ENCODE results near the gene PGM1.
A peak's percentile ranks its signal among the peaks of the same experiment; 100 is the strongest.
"Not testable (repeated sequence)": the region's sequence is repeated elsewhere in the genome, so short reads cannot be mapped to it uniquely, and the experiment has no call there.

PGM1 gene

GRCh38 chr1:63593303-63593885, at the start of gene PGM1:
Gene PGM1 (plus strand): TSS chr1:63593411. CDS start chr1:63593489, 78 bp downstream.
- no peak for FAIRE-seq

DNA sequence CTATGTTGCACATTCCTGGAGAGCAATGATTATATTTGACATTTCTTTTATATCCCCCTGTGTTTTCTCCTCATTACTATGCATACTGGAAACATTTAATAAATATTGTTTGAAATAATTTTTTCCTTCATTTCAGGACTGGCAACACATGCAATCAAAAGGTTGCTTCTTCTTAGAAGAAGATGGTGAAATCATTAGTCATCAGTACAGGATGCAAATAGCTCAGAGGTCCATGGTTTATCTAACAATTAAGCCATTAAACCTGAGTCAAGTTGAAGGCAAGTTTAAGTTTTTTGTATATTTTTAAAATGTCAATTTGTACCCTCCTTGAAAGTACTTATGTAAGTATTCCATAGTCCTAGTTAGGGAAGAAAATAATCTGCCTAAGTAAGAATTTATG, 47.4 kb upstream of the PGM1 start:
- no peak for FAIRE-seq

GRCh38 chr1:63547621-63548294, 45.5 kb upstream of the PGM1 start:
- FAIRE-seq = no peak

DNA sequence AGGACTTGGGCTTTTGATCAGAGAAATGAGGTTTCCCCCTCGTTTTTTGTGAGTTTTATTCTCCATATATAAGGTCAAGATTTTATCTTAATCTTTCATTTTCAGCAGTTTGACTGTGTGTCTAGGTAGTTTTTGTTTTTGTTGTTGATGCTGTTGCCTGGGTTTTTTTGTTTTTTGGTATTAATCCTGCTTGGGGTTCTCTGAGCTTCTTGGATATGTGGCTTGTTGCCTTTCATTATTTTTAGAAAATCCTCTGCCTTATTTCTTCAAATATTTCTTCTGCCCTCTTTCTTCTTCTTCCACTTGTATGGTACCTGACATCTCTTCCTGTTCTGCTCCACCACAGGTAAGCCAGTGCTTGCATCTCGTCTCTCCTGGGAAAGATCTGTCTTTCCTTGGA, 44.9 kb upstream of the PGM1 start:
- FAIRE-seq = no peak

- FAIRE-seq = no peak
Measured at GRCh38 chr1:63548877-63549276, 44.3 kb upstream of the PGM1 start.

DNA sequence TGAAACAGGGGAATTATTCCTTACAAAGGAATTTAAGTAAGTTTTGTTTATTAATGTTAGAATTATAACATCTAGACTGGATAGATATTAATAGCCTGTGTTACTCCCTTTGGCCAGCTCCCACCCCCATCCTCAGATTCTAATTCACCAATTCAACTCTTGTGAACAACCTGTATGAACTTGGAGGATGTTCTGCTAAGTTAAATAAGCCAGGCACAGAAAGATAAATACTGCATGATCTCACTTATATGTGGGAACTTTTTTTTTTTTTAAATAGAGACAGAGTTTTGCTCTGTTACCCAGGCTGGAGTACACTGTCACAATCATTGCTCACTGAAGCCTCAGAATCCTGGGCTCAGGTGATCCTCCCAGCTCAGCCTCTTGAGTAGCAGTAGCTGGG, 37.7 kb upstream of the PGM1 start:
- FAIRE-seq = no peak

GRCh38 chr1:63557365-63557987, 35.7 kb upstream of the PGM1 start:
- peak; percentile 87 for FAIRE-seq

DNA sequence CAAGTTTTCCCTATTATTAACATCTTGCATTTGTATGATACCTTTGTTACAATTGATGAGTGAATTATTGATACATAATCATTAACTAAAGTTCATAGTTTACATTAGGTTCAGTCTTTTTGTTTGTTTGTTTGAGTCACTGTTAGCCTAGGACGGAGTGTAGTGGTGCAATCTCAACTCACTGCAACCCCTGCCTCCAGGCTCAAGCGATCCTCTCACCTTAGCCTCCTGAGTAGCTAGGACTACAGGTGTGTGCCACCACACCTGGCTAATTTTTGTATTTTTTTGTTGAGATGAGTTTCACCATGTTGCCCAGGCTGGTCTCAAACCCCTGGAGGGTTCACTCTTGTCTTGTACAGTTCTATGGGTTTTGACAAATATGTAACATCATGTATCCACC, 33.9 kb upstream of the PGM1 start:
- no peak for FAIRE-seq

DNA sequence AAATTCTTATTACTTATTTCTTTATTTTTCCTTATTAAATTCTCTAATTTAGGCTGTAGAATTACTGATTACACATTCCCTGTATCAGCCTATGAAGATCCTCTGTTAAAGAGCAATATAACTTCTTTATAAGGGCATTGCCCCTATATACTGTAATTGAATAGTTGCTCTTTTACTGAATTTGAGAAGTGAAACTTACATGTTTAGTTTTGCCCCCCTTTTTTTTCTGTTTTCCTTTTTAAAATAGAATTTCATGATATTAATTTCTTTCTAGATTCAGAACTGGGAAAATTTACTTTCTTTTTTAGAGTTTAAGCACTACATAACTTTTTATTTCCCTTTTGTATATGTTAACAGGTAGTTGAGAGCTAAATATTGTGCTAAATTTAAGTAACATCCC, 29.5 kb upstream of the PGM1 start:
- FAIRE-seq = no peak

GRCh38 chr1:63569068-63569467, 24.1 kb upstream of the PGM1 start:
- no peak for FAIRE-seq

DNA sequence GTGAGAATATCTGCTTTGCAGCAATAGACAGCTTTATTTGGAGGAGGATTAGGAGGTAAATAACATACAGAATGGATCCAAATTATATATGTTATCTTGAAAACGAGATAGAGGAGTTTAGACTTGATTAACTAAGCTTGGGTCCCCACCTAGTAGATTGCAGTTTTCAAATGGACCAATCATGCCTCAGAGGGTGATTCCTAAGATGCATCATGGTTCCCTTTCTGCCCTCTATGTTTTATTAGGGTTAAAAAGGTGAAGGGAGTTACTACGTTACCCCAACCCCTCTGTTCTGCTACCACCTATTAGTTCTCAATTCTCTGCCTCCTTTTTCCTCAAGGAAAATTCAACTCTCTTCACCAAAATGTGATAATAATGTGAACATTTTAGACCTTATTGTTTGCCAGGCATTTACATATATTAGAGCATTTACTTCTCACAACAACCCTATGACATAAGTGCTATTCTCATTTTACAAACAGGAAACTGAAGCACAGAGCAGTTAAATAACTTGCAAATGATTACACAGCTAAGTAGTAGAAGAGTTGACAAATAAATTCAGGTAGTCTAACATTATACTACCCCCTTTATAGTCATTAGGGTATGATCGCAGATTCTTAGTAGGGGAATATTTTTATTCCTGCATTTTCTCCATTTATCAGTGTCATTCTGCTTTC, 23.4 kb upstream of the PGM1 start:
- FAIRE-seq = no peak

DNA sequence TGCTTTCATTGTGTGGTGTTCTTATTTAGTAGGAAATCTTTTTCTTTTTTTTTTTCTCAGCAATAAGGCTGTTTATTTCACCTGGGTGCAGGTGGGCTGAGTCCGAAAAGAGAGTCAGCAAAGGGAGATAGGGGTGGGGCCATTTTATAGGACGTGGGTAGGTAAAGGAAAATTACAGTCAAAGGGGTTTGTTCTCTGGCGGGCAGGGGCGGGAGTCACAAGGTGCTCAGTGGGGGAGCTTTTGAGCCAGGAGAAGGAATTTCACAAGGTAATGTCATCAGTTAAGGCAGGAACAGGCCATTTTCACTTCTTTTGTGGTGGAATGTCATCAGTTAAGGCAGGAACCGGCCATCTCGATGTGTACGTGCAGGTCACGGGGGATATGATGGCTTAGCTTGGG, 20.5 kb upstream of the PGM1 start:
- FAIRE-seq = not testable (repeated sequence)

DNA sequence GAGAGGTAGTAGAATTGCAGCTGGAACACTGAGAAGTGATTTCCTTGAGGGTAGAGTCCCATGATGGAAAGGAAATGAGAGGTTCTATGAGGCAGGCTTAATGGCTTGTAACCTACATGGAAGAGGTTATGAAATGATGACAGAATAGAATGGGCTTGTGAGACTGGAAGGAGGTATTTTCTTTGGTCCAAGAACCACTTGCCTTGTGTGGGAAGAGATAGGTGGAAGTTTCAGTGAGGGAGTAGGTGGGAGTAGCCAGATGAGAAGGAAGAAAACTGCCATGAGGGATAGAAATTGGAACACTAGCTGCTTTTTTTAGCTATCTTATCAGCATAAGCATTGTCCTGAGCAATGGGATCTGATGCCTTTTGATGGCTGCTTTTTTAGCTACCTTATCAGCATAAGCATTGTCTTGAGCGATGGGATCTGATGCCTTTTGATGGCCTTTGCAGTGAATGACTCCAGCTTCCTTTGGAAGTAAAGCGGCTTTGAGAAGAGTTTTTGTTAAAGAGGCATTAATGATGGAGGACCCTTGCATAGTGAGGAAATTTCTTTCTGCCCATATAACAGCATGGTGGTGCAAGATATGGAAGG, 18.9 kb upstream of the PGM1 start:
- FAIRE-seq = not testable (repeated sequence)

GRCh38 chr1:63575340-63575826, 17.8 kb upstream of the PGM1 start:
- FAIRE-seq = no peak

- FAIRE-seq = not testable (repeated sequence)
Measured at GRCh38 chr1:63586326-63586725, 6.9 kb upstream of the PGM1 start.

- no peak for FAIRE-seq
Measured at GRCh38 chr1:63590166-63590560, 3.0 kb upstream of the PGM1 start.

- FAIRE-seq = no peak
Measured at GRCh38 chr1:63592536-63593302, 492 bp upstream of the PGM1 start.

- FAIRE-seq = no peak
Measured at GRCh38 chr1:63593886-63594605, 835 bp downstream of the PGM1 start.

GRCh38 chr1:63595435-63595834, 2.2 kb downstream of the PGM1 start:
- no peak for FAIRE-seq

DNA sequence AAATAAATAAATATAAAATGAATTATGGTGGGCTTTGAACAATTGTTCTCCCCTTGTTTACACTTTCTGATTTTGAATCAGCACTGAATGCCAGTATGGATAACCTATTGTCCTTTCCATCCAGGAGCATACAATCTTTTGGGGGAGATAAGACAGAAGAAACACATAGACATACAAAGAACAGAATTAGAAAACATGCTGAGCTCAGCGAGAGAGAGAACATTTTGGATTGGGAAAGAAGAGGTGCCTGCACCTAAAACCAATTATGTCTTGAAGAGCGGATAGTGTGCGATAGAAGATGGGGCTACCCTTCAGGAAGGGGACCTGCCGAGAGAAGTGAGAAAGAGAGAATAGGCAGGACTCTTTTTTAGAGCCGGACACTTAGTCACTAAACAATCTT, 6.6 kb downstream of the PGM1 start:
- no peak for FAIRE-seq

DNA sequence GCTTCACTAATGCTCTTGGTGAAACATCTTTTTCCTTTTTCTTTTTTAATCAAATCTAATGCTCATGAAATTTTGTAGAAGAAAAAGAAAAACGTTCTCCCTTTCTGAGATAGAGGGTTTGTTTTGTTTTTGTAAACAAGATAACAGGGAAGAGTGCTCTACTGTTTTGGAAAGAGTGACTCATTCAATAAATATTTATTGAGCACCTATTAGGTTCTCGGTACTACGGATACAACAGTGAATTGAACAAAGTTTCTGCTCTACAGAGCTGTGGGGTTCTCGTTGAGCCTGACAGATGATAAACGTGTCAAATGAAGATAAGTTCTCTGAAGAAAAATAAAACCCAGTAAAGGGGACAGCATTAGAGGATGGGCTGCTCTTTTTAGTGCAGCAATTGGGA, 7.0 kb downstream of the PGM1 start:
- no peak for FAIRE-seq

GRCh38 chr1:63601061-63601460, 7.8 kb downstream of the PGM1 start:
- FAIRE-seq = no peak

Data from TTC549 (cell line).